H9 (cell line): ENCODE measurements around the gene DHRSX. TPM values are rescaled to one million over a fixed set of nuclear protein-coding genes. Genes with fewer than 3 reads are reported as not detected.

Experiments
- DNase-seq: peaks from one replicate; pipeline ENCODE4 v3.0.0-alpha.2; 2017
- H2AFZ ChIP-seq: one replicate; pipeline ENCODE4 v1.6.1; 2013; ENCODE audit warnings: mild to moderate bottlenecking, low read length, control low read depth, moderate library complexity
- H2AK5ac ChIP-seq: 2 replicates; pipeline ENCODE4 v1.6.1; 2013; ENCODE audit warnings: low read length, control low read depth, mixed read lengths; ENCODE audit not compliant: insufficient read length
- H2BK120ac ChIP-seq: one replicate; pipeline ENCODE4 v1.6.1; 2013; ENCODE audit warnings: low read depth, mild to moderate bottlenecking, low read length, control low read depth, inconsistent platforms; ENCODE audit not compliant: poor library complexity, severe bottlenecking
- H2BK12ac ChIP-seq: 2 replicates; pipeline ENCODE4 v1.6.1; 2013; ENCODE audit warnings: low read length, control low read depth, mixed read lengths, low read depth; ENCODE audit not compliant: insufficient read length
- H2BK15ac ChIP-seq: 2 replicates; pipeline ENCODE4 v1.6.1; 2013; ENCODE audit warnings: low read depth, low read length, control low read depth
- H2BK20ac ChIP-seq: one replicate; pipeline ENCODE4 v1.6.1; 2013; ENCODE audit warnings: low read depth, mild to moderate bottlenecking, low read length, control low read depth, inconsistent platforms; ENCODE audit not compliant: poor library complexity, severe bottlenecking
- H2BK5ac ChIP-seq: 2 replicates; pipeline ENCODE4 v1.6.1; 2013; ENCODE audit warnings: low read length, control low read depth, mixed read lengths; ENCODE audit not compliant: insufficient read length
- H3K14ac ChIP-seq: 2 replicates; pipeline ENCODE4 v1.6.1; 2013; ENCODE audit warnings: low read length, control low read depth; ENCODE audit not compliant: insufficient read depth
- H3K18ac ChIP-seq: 2 replicates; pipeline ENCODE4 v1.6.1; 2013; ENCODE audit warnings: low read depth, mild to moderate bottlenecking, mixed read lengths, low read length, control low read depth; ENCODE audit not compliant: insufficient read length
- H3K23ac ChIP-seq: 2 replicates; pipeline ENCODE4 v1.6.1; 2013; ENCODE audit warnings: low read length, control low read depth, mixed read lengths, low read depth; ENCODE audit not compliant: insufficient read length
- H3K23me2 ChIP-seq: 2 replicates; pipeline ENCODE4 v1.6.1; 2013; ENCODE audit warnings: low read depth, mild to moderate bottlenecking, mixed read lengths, low read length, control low read depth; ENCODE audit not compliant: insufficient read length, poor library complexity, severe bottlenecking
- H3K27ac ChIP-seq: 2 replicates; pipeline ENCODE4 v1.5.1; 2013; ENCODE audit warnings: low read length, control low read depth, mixed read lengths, low read depth; ENCODE audit not compliant: insufficient read length
- H3K27me3 ChIP-seq: 2 replicates; pipeline ENCODE4 v1.6.1; 2013; ENCODE audit warnings: low read length, control low read depth, inconsistent platforms; ENCODE audit not compliant: insufficient read depth
- H3K4ac ChIP-seq: 2 replicates; pipeline ENCODE4 v1.6.1; 2013; ENCODE audit warnings: low read depth, mild to moderate bottlenecking, control low read depth, inconsistent platforms, low read length, moderate library complexity
- H3K4me1 ChIP-seq: 2 replicates; pipeline ENCODE4 v1.6.1; 2013; ENCODE audit warnings: low read length, control low read depth, inconsistent platforms; ENCODE audit not compliant: insufficient read depth
- H3K4me2 ChIP-seq: 2 replicates; pipeline ENCODE4 v1.6.1; 2013; ENCODE audit warnings: low read length, control low read depth, mixed read lengths; ENCODE audit not compliant: insufficient read length, insufficient read depth
- H3K56ac ChIP-seq: 2 replicates; pipeline ENCODE4 v1.6.1; 2013; ENCODE audit warnings: low read depth, mild to moderate bottlenecking, mixed read lengths, low read length, control low read depth; ENCODE audit not compliant: insufficient read length
- H3K79me1 ChIP-seq: 2 replicates; pipeline ENCODE4 v1.6.1; 2013; ENCODE audit warnings: low read depth, mild to moderate bottlenecking, moderate library complexity, low read length, control low read depth, inconsistent platforms; ENCODE audit not compliant: insufficient read depth, poor library complexity, severe bottlenecking
- H3K79me2 ChIP-seq: 2 replicates; pipeline ENCODE4 v1.6.1; 2013; ENCODE audit warnings: low read length, control low read depth, inconsistent platforms; ENCODE audit not compliant: insufficient read depth
- H3K9ac ChIP-seq: 2 replicates; pipeline ENCODE4 v1.6.1; 2013; ENCODE audit warnings: low read length, control low read depth, mixed read lengths; ENCODE audit not compliant: insufficient read length; ENCODE audit errors: extremely low read depth
- H3K9me3 ChIP-seq: one replicate; pipeline ENCODE4 v1.6.1; 2013; ENCODE audit warnings: low read depth, low read length, inconsistent platforms; ENCODE audit not compliant: control insufficient read depth
- H3T11ph ChIP-seq: one replicate; pipeline ENCODE4 v1.6.1; 2013; ENCODE audit warnings: mild to moderate bottlenecking, low read length, control low read depth, inconsistent platforms
- H4K20me1 ChIP-seq: one replicate; pipeline ENCODE4 v1.6.1; 2013; ENCODE audit not compliant: control insufficient read depth, insufficient read length, insufficient read depth
- H4K5ac ChIP-seq: 2 replicates; pipeline ENCODE4 v1.6.1; 2013; ENCODE audit warnings: low read depth, mild to moderate bottlenecking, mixed read lengths, low read length, control low read depth; ENCODE audit not compliant: insufficient read length
- H4K8ac ChIP-seq: replicated peaks from 2 replicates; pipeline ENCODE4 v1.6.1; 2013; ENCODE audit warnings: low read length, control low read depth, mixed read lengths, low read depth; ENCODE audit not compliant: insufficient read length
- H4K91ac ChIP-seq: 2 replicates; pipeline ENCODE4 v1.6.1; 2013; ENCODE audit warnings: low read depth, mild to moderate bottlenecking, moderate library complexity, mixed read lengths, low read length, control low read depth; ENCODE audit not compliant: insufficient read length
- H3K27ac Mint-ChIP-seq, 3 experiments: 2 replicates in 2 of 3; 3 replicates in 1 of 3; pipeline ENCODE4 v1.8.0; 2020 to 2021; ENCODE audit warnings: mixed read lengths in 3 of 3, mild to moderate bottlenecking in 1 of 3, moderate library complexity in 1 of 3
- H3K27me3 Mint-ChIP-seq: 2 replicates; pipeline ENCODE4 v1.8.0; 2021; ENCODE audit warnings: low read depth, mild to moderate bottlenecking, moderate library complexity, mixed read lengths
- H3K36me3 Mint-ChIP-seq, 3 experiments: 2 replicates in 2 of 3; 3 replicates in 1 of 3; pipeline ENCODE4 v1.8.0; 2020 to 2021; ENCODE audit warnings: low read depth in 3 of 3, mixed read lengths in 3 of 3; ENCODE audit not compliant: insufficient read depth in 1 of 3
- H3K4me1 Mint-ChIP-seq, 2 experiments: 2 replicates each; pipeline ENCODE4 v1.8.0; 2020; ENCODE audit warnings: mixed read lengths in 2 of 2
- H3K4me3 Mint-ChIP-seq, 2 experiments: 2 replicates in 1 of 2; 3 replicates in 1 of 2; pipeline ENCODE4 v1.8.0; 2020 to 2021; ENCODE audit warnings: mild to moderate bottlenecking in 2 of 2, mixed read lengths in 2 of 2, moderate library complexity in 1 of 2
- H3K9me3 Mint-ChIP-seq, 2 experiments: 2 replicates in 1 of 2; 3 replicates in 1 of 2; pipeline ENCODE4 v1.8.0; 2020; ENCODE audit warnings: mild to moderate bottlenecking in 2 of 2, mixed read lengths in 2 of 2, moderate library complexity in 1 of 2
- CTCF ChIP-seq: fragments of 200-600 bp; sonication (generic); conservative IDR thresholded peaks from 3 replicates; pipeline ENCODE4 v1.8.0; 2021; ENCODE audit warnings: antibody characterized with exemption, mild to moderate bottlenecking
- WGBS: extraction: QIAGEN DNeasy Blood & Tissue Kit; methylation state at CpG from one replicate; pipeline ENCODE4 v1.1.7; 2013; ENCODE audit warnings: missing lambda C conversion rate, low lambda C conversion rate, mixed read lengths; ENCODE audit not compliant: insufficient read length; ENCODE audit errors: extremely low coverage; 5-methylcytosine and 5-hydroxymethylcytosine counted together
- total RNA-seq: library from RNA; stranded (reverse); gene quantifications from 2 replicates; pipeline ENCODE4 v1.2.1, GENCODE V29; 2021

Gene DHRSX
- total RNA-seq, 1 experiment from 2014 or later = 44.0 TPM

GRCh38 chrX:2176733-2177132 is 324.0 kb downstream of the DHRSX start:
- Histone ChIP-seq H3K56ac (no peak overlapping the region), H4K91ac (no peak overlapping the region), H3T11ph (no peak overlapping the region), H3K79me1 (no peaks in the 10 kb centered on the region), H3K27ac (no peak overlapping the region), H3K23me2 (no peaks in the 10 kb centered on the region), H3K4me2 (no peak overlapping the region), H3K9ac (no peak overlapping the region), H3K23ac (no peak overlapping the region), H3K4ac (no peak overlapping the region), H3K27me3 (no peaks in the 10 kb centered on the region), H2BK12ac (no peak overlapping the region), H3K4me1 (no peaks in the 10 kb centered on the region), H3K79me2 (no peaks in the 10 kb centered on the region), H2BK5ac (no peak overlapping the region), H3K9me3 (no peaks in the 10 kb centered on the region), H2AK5ac (no peak overlapping the region), H4K8ac (no peak overlapping the region), H3K14ac (no peak overlapping the region), H2BK15ac (no peak overlapping the region), H2BK20ac (no peak overlapping the region), H4K5ac (no peak overlapping the region), H3K18ac (no peak overlapping the region), H2BK120ac (no peak overlapping the region), H2AFZ (no peak overlapping the region), H4K20me1 (no peaks in the 10 kb centered on the region)
- H3K36me3 Mint-ChIP-seq = peaks cover 3 to 17% (median 6%) of the 10 kb centered on the region in 3 experiments; a peak in 6 of 7 replicates
- no CpG with 5 or more reads among the region's 5 CpGs for WGBS
- TF ChIP-seq CTCF = no peak
- DNase-seq = no peak
- H3K4me1 Mint-ChIP-seq = peaks cover 0 to 4% of the 10 kb centered on the region in 2 experiments; a peak in 2 of 4 replicates
- no peaks in the 10 kb centered on the region; the same call in 1 of the 2 replicates for H3K27me3 Mint-ChIP-seq
- peaks cover 0 to 4% of the 10 kb centered on the region in 2 experiments; a peak in 3 of 5 replicates for H3K9me3 Mint-ChIP-seq
- H3K27ac Mint-ChIP-seq = 0 out of 7 replicates have a peak overlapping the region, but pooled peaks of 1 of the 3 experiments have one; percentile 41
- no peak overlapping the region for H3K4me3 Mint-ChIP-seq
